Upper lobe of left lung (tissue), 4 donors: ENCODE data around the gene SGIP1.

ENCODE experiments used
- CTCF ChIP-seq, 6 experiments: fragments of 450-650 bp in 4 of 6; fragments of 200-600 bp in 2 of 6; sonication (generic) in 2 of 6; IDR thresholded peaks; one replicate each; pipeline ENCODE4 v1.5.1; 2016 to 2019; ENCODE audit warnings: antibody characterized with exemption in 6 of 6
- EP300 ChIP-seq, 4 donors: sonication (generic); formaldehyde crosslinking; IDR thresholded peaks; one replicate each; pipeline ENCODE4 v1.5.1; 2017; ENCODE audit warnings: antibody characterized with exemption in 4 of 4, control low read depth in 2 of 4
- POLR2A ChIP-seq, 4 donors: fragments of 450-650 bp; IDR thresholded peaks; one replicate each; pipeline ENCODE4 v1.5.1; 2016 to 2017; ENCODE audit warnings: antibody characterized with exemption in 4 of 4, mild to moderate bottlenecking in 2 of 4
- POLR2AphosphoS5 ChIP-seq, 2 donors: sonication (generic); formaldehyde crosslinking; IDR thresholded peaks; one replicate each; pipeline ENCODE4 v1.5.1; 2017; ENCODE audit warnings: antibody characterized with exemption in 2 of 2

- no peak for TF ChIP-seq CTCF (IDR thresholded peaks at IDR 0.05)
- no peak for TF ChIP-seq POLR2AphosphoS5 (IDR thresholded peaks at IDR 0.05)
- TF ChIP-seq EP300 (IDR thresholded peaks at IDR 0.05): no peak
- no peak for TF ChIP-seq POLR2A (IDR thresholded peaks at IDR 0.05)
Measured at GRCh38 chr1:66729119-66729518, 195.2 kb downstream of the SGIP1 start.
